Skeletal muscle satellite cell (primary cell): Measurements from ENCODE around the gene NXPH3.

ENCODE experiments used
- H3K27me3 ChIP-seq: 2 replicates; pipeline ENCODE4 v1.7.0; 2013; ENCODE audit warnings: low read length; ENCODE audit not compliant: control insufficient read depth, insufficient read depth
- H3K36me3 ChIP-seq: 2 replicates; pipeline ENCODE4 v1.7.0; 2013; ENCODE audit warnings: mild to moderate bottlenecking, control low read depth, low read length; ENCODE audit not compliant: insufficient read depth
- H3K4me1 ChIP-seq: 2 replicates; pipeline ENCODE4 v1.7.0; 2013; ENCODE audit warnings: low read length; ENCODE audit not compliant: control insufficient read depth, insufficient read depth
- H3K4me2 ChIP-seq: 2 replicates; pipeline ENCODE4 v1.7.0; 2013; ENCODE audit warnings: mild to moderate bottlenecking, low read length
- H3K4me3 ChIP-seq: 2 replicates; pipeline ENCODE4 v1.7.0; 2013; ENCODE audit warnings: low read length
- H3K9ac ChIP-seq: 2 replicates; pipeline ENCODE4 v1.7.0; 2013; ENCODE audit warnings: mild to moderate bottlenecking, low read depth, low read length, moderate library complexity
- H3K9me3 ChIP-seq: replicated peaks from 2 replicates; pipeline ENCODE4 v1.7.0; 2013; ENCODE audit warnings: mild to moderate bottlenecking, control low read depth, low read length

The NXPH3 gene

DNA sequence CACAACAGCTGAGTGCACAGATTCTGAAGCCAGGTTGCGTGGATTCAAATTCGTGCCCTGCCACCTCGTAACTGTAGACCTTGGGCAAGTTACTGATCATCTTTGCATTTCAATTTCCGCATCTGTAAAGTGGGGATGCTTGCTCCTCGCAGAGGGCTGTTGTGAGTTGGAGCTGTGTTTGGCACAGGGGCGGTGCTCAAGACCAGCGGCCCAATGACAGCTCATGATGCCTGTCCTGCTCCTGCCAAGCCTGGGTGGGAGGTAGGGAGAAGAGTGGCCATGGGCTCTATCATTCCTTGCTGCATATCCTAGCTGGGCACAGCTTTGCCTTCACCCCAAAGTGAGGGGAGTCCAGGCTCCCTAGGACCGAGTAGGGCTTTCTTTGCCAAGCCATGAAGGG is 12.6 kb downstream of the NXPH3 start:
- H3K4me1 ChIP-seq = peaks cover 20% of the 10 kb centered on the region
- peak overlapping the region; percentile 46 for H3K4me2 ChIP-seq
- H3K27me3 ChIP-seq = no peaks in the 10 kb centered on the region
- no peaks in the 10 kb centered on the region for H3K36me3 ChIP-seq
- H3K4me3 ChIP-seq = no peak overlapping the region
- no peaks in the 10 kb centered on the region for H3K9me3 ChIP-seq
- no peak overlapping the region for H3K9ac ChIP-seq

DNA sequence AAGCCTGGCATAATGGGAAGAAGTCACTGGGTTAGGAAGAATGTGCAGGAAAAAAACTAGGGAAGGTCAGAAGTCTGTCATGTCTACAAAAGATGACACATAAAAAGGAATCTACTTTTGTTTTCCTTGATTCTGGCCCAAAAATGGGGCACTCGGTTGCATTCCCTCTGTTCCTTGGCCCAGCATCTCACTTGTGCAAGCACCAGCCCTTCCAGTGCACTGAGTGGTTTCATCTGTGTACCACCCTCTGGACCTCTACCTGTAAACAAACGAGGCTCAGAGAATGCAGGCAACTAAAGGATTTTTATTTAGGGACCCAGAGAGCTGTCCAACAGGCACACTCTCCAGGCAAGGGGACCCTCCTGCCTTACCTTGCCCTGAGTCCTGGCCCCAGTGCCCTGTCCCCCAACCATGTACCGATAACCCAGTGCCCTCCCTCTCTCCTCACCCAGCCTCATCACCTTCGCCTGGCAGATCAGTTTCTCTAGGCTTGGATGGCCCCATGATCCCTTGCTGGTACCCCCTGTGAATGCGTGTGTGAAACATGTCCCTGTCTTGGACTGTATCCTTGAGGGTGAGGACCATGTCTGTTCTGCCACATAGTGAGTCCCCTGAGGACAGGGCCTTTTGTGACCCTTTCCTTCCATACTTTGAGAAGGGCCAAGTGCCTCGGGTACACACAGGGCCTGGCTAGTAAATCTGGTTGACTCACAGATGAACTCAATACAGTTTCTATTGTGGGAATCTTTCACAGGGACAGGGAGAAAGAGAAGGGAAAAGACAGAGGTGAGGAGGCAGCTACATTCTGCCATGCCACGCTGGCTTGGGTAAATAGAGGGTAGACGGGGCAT is 13.3 kb downstream of the NXPH3 start:
- H3K27me3 ChIP-seq = no peaks in the 10 kb centered on the region
- no peaks in the 10 kb centered on the region for H3K36me3 ChIP-seq
- H3K9me3 ChIP-seq = no peaks in the 10 kb centered on the region
- peak overlapping the region; percentile 46 for H3K4me2 ChIP-seq
- peaks cover 18% of the 10 kb centered on the region for H3K4me1 ChIP-seq
- H3K9ac ChIP-seq = no peak overlapping the region
- H3K4me3 ChIP-seq = peak overlapping the region; percentile 3

DNA sequence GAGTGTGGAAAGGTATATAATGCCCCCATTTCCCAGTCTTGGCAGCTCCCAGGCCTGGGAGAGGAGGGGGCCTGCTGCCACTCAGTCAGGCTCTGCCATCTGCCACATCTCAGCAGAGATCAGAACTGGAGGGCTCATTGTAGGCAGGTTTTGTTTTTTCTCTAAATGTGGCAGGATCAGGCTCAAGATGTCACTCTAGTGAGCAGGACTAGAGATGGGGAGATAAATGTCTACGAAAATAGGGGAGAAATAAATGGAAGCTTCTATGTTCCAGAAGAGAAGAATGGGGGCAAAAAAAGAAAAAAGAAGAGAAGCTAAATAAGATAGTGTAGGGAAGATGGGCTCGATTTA is 13.9 kb downstream of the NXPH3 start:
- Histone ChIP-seq H3K9me3 (no peaks in the 10 kb centered on the region), H3K4me3 (no peak overlapping the region), H3K9ac (no peak overlapping the region), H3K27me3 (no peaks in the 10 kb centered on the region), H3K4me2 (no peak overlapping the region), H3K4me1 (peaks cover 17% of the 10 kb centered on the region), H3K36me3 (no peaks in the 10 kb centered on the region)

DNA sequence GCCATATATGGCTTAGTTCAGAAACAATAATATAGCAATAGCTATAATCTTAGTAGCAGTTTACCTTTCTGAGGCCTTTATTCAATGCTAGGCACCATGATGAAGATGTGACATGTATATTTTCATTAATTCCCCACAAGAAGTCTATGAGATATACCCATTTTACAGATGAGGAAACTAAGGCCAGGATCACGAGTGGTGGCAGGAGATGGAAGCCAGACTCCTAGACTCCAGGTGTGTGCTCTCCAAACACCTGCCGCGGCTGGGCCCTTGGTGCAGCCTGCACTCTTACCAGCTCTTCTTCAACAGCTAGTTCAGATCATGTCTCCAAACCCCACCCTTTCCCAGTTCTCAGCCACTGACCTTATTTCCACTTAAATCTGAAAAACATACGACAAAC is 15.2 kb downstream of the NXPH3 start:
- H3K4me2 ChIP-seq = no peak overlapping the region

DNA sequence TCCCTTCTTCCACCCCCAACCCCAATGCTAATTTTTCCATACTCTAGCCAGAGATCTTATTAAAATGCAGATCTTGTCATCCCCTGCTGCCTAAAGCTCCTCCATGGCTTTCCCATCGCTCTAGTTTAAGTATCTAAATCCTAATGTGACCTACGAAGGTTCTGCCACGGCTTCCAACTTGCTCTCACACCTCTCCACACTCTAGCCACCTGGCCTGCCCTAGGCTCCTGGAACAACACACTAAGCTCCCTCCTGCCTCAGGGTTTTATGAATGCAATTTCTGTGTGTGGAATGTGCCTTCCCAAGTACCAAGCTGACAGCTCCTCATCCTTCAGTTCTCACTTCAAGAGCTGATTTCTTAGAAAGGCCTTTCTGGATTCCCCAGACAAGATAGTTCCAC is 16.6 kb downstream of the NXPH3 start:
- Histone ChIP-seq H3K4me3 (no peak overlapping the region), H3K36me3 (peaks cover 16% of the 10 kb centered on the region), H3K9ac (no peak overlapping the region), H3K4me2 (no peak overlapping the region), H3K9me3 (no peaks in the 10 kb centered on the region), H3K27me3 (no peaks in the 10 kb centered on the region), H3K4me1 (peaks cover 17% of the 10 kb centered on the region)

More for the DNA sequence above, 15.2 kb downstream of the NXPH3 start:
- H3K9ac ChIP-seq = no peak overlapping the region
- peaks cover 7% of the 10 kb centered on the region for H3K36me3 ChIP-seq
- no peak overlapping the region for H3K4me3 ChIP-seq
- H3K4me1 ChIP-seq = peaks cover 17% of the 10 kb centered on the region
- no peaks in the 10 kb centered on the region for H3K9me3 ChIP-seq
- H3K27me3 ChIP-seq = no peaks in the 10 kb centered on the region

DNA sequence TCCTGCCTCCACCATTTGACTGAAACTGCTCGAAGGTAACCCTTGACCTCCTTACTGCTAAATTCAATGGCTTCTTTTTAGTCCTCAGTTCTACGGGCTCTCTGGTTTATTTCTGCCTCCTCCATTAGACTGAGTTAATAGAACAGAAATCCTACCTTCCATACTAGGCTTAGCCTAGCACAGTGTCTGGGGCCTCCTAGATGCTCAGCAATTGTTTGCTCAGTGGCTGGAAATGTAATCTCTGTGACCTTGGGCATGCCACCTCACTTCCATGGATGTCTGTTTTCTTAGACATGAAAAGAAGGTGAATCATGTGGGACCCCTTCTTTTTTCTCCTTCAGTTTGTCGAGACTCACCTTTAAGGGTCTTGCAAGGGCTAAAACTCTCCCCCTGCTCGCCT is 19.7 kb downstream of the NXPH3 start:
- H3K4me1 ChIP-seq = peaks cover 3% of the 10 kb centered on the region
- no peak overlapping the region for H3K4me3 ChIP-seq
- no peak overlapping the region for H3K4me2 ChIP-seq
- H3K9ac ChIP-seq = no peak overlapping the region
- H3K27me3 ChIP-seq = no peaks in the 10 kb centered on the region
- H3K36me3 ChIP-seq = peaks cover 29% of the 10 kb centered on the region
- H3K9me3 ChIP-seq = no peaks in the 10 kb centered on the region

DNA sequence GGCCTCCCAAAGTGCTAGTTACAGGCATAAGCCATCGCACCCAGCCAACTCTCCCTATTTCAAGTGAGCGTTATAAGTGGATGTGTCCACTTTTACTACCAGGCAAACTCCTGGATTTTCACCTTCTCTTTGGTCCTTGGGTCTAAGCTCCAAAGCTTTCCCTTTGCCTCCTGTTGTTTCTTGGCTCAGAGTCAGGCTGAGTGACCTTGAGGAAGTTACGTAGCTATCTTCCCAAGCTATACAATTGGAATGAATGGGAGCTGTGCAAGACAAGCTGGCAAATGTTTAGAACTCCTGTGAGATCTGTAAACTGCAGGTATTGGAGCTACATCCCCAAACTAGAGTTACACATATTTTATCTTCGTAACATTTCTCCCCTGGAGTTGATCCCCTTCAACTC is 20.3 kb downstream of the NXPH3 start:
- H3K9me3 ChIP-seq = no peaks in the 10 kb centered on the region
- H3K27me3 ChIP-seq = no peaks in the 10 kb centered on the region
- peaks cover 35% of the 10 kb centered on the region for H3K36me3 ChIP-seq
- peaks cover 3% of the 10 kb centered on the region for H3K4me1 ChIP-seq
- no peak overlapping the region for H3K9ac ChIP-seq
- no peak overlapping the region for H3K4me2 ChIP-seq
- no peak overlapping the region for H3K4me3 ChIP-seq

DNA sequence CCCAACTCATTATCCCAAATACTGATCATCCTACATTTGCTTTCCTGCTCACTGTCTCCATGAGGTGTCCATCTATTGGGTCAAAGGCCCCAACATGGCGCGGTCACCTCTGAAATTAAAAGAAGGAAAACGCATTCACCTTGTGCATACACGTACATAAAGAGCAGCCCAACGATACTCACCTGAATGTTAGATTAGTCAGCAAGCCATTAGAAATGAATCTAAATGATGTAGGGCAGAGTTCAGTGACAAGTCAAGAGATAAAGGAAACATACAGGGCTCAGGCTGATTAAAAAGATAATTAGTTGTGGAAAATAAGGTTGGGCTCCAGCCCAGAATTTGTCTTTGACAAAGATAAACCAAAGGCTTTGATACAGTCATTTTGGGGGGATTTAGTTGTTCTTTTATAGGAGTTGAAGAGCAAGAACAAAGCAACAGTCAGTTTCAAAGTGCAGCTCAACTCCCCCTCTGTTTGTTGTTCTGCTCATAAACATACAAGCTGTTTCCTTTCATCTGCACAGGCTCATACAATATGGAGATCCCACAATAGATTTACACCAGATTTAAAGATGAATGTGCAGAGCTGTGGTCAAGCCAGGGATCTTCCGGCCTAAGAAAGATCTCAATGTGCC is 21.1 kb downstream of the NXPH3 start:
- no peak overlapping the region for H3K4me3 ChIP-seq
- H3K9me3 ChIP-seq = no peaks in the 10 kb centered on the region
- peaks cover 3% of the 10 kb centered on the region for H3K4me1 ChIP-seq
- H3K36me3 ChIP-seq = peaks cover 40% of the 10 kb centered on the region
- no peak overlapping the region for H3K4me2 ChIP-seq
- H3K9ac ChIP-seq = no peak overlapping the region
- H3K27me3 ChIP-seq = no peaks in the 10 kb centered on the region

DNA sequence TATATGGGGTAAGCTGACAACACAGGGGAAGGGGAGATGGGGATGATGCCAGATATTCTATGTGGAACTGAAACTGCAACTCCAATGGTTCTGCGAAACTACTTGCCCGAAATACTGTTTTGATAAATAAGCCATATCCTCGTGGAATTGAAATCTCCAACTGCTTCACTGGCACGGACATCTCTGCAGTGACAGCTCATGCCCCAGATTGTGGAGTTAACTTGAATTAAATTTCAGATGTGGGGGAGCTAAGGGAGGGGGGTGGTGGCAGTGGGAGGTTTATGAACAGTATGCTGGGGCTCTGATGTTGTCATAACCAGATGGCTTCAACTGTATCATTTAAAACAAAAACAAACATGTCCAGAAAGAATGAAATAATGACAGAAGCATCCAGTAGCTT is 21.8 kb downstream of the NXPH3 start:
- Histone ChIP-seq H3K4me3 (no peak overlapping the region), H3K9me3 (no peaks in the 10 kb centered on the region), H3K36me3 (peaks cover 45% of the 10 kb centered on the region), H3K27me3 (no peaks in the 10 kb centered on the region), H3K9ac (no peak overlapping the region), H3K4me1 (peaks cover 3% of the 10 kb centered on the region), H3K4me2 (no peak overlapping the region)

DNA sequence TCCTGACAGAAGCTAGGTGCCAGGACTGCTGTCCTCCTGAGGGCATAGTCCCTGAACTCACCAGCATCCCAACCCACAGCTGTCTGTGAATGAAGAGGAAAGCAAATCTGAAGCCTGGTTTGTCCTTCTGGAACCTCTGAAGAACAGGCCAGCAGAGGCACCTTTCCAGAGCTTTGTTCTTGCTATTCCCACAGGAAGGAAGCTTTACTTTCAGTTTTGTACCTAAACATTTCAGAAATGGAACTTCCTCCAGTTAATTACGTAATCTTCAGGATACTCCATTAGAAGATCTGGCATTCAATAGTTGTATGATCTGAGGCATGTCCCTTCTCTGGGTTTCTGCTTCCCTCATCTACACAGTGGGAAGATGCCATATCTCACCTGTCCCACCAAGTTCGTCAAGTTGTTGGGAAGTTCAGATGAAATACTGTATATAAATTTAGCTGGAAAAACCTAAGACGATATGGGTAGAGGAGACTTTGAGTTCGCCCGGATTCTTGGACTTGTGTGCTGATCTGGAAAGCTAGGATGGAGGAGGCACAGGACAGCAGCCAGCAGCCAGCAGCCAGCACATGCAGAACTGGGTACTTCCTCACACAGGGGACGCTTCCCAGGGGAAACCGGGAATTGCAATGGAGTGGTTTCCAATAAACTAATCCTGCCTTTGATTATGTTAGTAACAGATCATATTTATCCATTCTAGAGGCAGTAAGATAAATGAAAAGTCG is 22.4 kb downstream of the NXPH3 start:
- H3K36me3 ChIP-seq = peaks cover 51% of the 10 kb centered on the region
- no peak overlapping the region for H3K4me3 ChIP-seq

DNA sequence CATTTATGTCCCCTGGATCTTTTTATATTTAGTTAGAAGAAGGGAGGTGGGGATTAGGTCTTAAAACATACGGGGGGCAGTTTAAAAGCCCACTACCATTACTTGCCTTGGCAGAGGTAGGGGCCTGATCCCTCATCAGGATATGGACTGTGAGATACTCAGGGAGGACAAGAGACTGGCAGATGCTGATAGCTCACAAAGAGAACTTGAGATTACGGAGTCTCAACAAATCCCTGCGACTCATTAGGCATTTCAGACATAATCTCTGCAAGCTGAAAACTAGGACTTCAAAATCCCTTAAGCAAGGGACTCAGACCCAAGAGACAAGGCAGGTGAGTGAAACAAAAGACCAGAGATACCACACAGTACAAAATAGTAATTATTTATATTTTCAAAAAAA is 23.2 kb downstream of the NXPH3 start:
- no peaks in the 10 kb centered on the region for H3K27me3 ChIP-seq
- H3K4me3 ChIP-seq = no peak overlapping the region
- no peak overlapping the region for H3K9ac ChIP-seq
- H3K9me3 ChIP-seq = no peaks in the 10 kb centered on the region
- no peak overlapping the region for H3K4me2 ChIP-seq
- H3K4me1 ChIP-seq = peaks cover 3% of the 10 kb centered on the region
- H3K36me3 ChIP-seq = peaks cover 56% of the 10 kb centered on the region

More for the DNA sequence above, 22.4 kb downstream of the NXPH3 start:
- Histone ChIP-seq H3K9ac (no peak overlapping the region), H3K9me3 (no peaks in the 10 kb centered on the region), H3K4me1 (peaks cover 3% of the 10 kb centered on the region), H3K4me2 (no peak overlapping the region), H3K27me3 (no peaks in the 10 kb centered on the region)
